Measurements from ENCODE around the gene EPHX1. TPM values are rescaled to one million over a fixed set of nuclear protein-coding genes. Genes with fewer than 3 reads are reported as not detected.

The EPHX1 gene
- total and polyA plus RNA-seq, 12 donors, result 251 to 3,548 (median 1,658) TPM

DNA sequence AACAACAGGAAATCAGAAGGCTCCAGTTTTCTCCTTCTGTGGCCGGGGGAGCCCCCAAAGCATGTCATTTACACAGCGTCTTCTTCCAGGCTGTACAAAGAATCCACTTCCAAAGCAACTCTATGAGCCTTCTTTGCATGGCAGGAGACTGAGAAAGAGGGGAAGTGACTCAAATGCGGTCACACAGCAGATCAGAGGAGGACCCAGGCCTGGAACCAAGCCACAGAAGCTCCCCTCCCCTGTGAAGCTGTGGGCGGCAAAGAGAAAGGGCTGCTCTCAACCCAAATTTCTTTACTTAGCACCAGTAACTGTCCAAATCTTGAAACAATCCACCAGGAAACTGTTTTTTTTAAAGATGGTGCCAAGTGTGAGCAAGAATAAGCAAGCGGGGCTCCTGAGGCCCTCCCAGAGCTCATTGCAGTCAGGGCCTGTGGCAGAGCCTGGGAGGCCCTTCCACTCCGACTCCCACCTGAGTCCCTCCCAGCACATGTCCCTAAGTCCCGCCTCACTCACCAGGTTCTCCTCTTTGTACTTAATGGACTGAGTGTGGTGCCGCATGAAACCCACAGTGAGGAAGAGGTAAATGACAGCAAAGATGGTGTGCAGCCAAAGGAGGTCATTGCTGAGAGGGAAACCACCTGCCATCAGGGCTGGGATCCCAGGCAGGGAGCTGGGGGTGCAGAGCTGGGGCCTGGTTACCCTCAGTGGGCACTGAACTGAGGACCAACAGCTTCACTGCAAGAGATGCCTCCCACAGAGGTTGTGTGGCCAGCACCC is 56.3 kb downstream of the EPHX1 start:
- Histone ChIP-seq H3K4me1 (replicated peaks in 1 of 2) (no peaks in the 10 kb centered on the region), H3K9me3 (replicated peaks in 1 of 3) (no peaks in the 10 kb centered on the region), H3K27me3 (no peaks in the 10 kb centered on the region), H3K27ac (no peak overlapping the region), H3K36me3 (replicated peaks in 1 of 2) (peaks cover 0 to 82% of the 10 kb centered on the region in 2 donors), H3K4me3 (no peak overlapping the region)
- WGBS, 4 donors, result 73 to 85% (median 80%) methylated on average over 8 of the region's 8 CpGs
- no peak for TF ChIP-seq POLR2A (IDR thresholded peaks at IDR 0.05)
- TF ChIP-seq, protein P1, sequence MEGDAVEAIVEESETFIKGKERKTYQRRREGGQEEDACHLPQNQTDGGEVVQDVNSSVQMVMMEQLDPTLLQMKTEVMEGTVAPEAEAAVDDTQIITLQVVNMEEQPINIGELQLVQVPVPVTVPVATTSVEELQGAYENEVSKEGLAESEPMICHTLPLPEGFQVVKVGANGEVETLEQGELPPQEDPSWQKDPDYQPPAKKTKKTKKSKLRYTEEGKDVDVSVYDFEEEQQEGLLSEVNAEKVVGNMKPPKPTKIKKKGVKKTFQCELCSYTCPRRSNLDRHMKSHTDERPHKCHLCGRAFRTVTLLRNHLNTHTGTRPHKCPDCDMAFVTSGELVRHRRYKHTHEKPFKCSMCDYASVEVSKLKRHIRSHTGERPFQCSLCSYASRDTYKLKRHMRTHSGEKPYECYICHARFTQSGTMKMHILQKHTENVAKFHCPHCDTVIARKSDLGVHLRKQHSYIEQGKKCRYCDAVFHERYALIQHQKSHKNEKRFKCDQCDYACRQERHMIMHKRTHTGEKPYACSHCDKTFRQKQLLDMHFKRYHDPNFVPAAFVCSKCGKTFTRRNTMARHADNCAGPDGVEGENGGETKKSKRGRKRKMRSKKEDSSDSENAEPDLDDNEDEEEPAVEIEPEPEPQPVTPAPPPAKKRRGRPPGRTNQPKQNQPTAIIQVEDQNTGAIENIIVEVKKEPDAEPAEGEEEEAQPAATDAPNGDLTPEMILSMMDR (IDR thresholded peaks at IDR 0.05), result no peak
- intact Hi-C loops (cut with DNase I), result no loop called here
- DNase-seq, result no peak

DNA sequence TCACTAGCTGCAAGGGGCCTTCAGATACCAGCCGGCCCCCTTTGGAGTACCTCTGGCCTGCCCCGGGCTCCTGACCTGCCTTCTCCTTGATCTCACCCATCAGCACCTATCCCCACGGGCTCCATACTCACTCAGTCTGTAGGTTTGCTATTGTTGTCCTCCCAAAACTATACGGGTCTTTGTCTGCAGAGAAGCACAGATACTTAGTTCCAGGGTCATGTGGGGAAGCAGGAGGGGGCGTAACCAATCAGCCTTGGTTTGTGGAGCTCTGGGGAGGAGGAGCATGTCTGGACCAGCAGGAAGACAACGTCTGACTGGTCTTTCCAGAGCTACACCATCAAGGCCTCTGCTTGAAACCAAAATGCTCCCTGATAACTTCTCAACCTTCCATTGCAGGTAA is 57.1 kb downstream of the EPHX1 start:
- Histone ChIP-seq H3K4me3 (no peak overlapping the region), H3K27ac (no peak overlapping the region), H3K9me3 (replicated peaks in 1 of 3) (no peaks in the 10 kb centered on the region), H3K36me3 (replicated peaks in 1 of 2) (peaks cover 0 to 80% of the 10 kb centered on the region in 2 donors), H3K27me3 (no peaks in the 10 kb centered on the region), H3K4me1 (replicated peaks in 1 of 2) (no peaks in the 10 kb centered on the region)
- no peak for DNase-seq
- 53 to 75% (median 67%) methylated on average over 4 to 6 of the region's 6 CpGs for WGBS, 4 donors
- intact Hi-C loops (cut with DNase I), result no loop called here
- TF ChIP-seq POLR2A (IDR thresholded peaks at IDR 0.05), result no peak
- TF ChIP-seq, protein P1 (IDR thresholded peaks at IDR 0.05), result no peak

DNA sequence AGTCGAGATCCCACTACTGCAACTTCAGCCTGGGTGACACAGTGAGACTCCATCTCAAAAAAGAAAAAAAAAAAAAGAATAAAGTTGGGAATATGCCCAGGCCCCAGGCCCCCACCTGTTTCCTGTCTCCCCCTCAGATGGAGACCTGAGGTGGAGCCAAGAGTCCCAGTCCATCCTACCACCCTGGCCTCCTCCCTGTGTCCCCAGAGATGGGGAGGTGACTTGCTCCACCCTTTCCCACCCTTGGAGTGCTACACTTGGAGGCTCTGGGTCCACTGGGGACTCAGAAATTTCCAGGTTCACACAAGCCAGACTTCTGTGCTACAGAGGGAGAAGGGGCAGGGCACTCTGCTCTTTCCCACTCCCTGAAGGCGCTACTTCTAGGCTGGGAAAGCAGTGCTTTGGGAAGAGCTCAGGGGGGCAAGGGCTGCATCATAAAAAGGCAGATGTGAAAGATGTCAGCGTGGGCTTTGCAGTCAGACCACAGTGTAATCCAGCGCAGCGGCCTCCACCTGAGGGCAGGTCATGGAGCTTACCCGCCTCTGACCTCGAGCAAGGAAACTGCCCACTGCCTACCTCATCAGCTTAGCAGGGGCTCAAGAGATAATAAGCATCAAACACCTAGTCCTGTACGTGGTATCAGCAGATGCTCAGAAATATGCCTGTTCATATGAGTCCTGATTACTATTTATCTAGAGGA is 58.9 kb downstream of the EPHX1 start:
- Histone ChIP-seq H3K27ac (no peak overlapping the region), H3K4me3 (no peak overlapping the region), H3K27me3 (no peaks in the 10 kb centered on the region), H3K9me3 (replicated peaks in 1 of 3) (no peaks in the 10 kb centered on the region), H3K36me3 (replicated peaks in 1 of 2) (peaks cover 0 to 83% of the 10 kb centered on the region in 2 donors), H3K4me1 (replicated peaks in 1 of 2) (no peaks in the 10 kb centered on the region)
- TF ChIP-seq, protein P1 (IDR thresholded peaks at IDR 0.05), result no peak
- no peak for TF ChIP-seq POLR2A (IDR thresholded peaks at IDR 0.05)
- DNase-seq, result no peak
- 88 to 94% (median 92%) methylated on average over 8 of the region's 8 CpGs for WGBS, 4 donors
- intact Hi-C loops (cut with DNase I), result no loop called here

DNA sequence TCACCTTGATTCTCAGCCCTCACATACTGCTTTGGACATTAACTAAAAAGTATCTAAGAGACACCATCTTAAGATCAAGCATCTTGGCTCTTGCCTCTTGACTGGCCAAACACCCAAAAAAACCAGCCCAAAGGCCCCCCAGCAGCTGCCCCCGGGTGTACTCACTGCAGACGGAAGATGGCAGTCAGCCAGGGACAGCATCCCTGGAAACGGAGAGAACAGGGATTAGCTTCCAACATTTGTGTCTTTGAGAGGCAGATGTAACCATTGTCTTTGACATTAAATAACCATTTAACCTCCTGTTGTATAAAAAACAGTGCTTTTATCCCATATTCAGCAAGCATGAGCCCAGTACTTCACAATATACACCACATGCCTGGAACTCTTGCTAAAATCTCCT is 61.0 kb downstream of the EPHX1 start:
- Histone ChIP-seq H3K27ac (no peak overlapping the region), H3K4me3 (no peak overlapping the region), H3K9me3 (replicated peaks in 1 of 3) (no peaks in the 10 kb centered on the region), H3K4me1 (replicated peaks in 1 of 2) (no peaks in the 10 kb centered on the region), H3K36me3 (replicated peaks in 1 of 2) (peaks cover 0 to 75% of the 10 kb centered on the region in 2 donors), H3K27me3 (no peaks in the 10 kb centered on the region)
- WGBS, 4 donors, result 40 to 67% (median 62%) methylated on average over 1 to 3 of the region's 3 CpGs
- intact Hi-C loops (cut with DNase I), result no loop called here
- TF ChIP-seq, protein P1 (IDR thresholded peaks at IDR 0.05), result no peak
- TF ChIP-seq POLR2A (IDR thresholded peaks at IDR 0.05), result no peak
- DNase-seq, result no peak

Measured in adrenal gland (tissue), 12 donors.